CD4-positive, alpha-beta memory T cell (primary cell): ENCODE measurements around the gene LAMC1. TPM values are rescaled to one million over a fixed set of nuclear protein-coding genes. Genes with fewer than 3 reads are reported as not detected.
A peak's percentile ranks its signal among the peaks of the same experiment; 100 is the strongest.
"Not testable (repeated sequence)": the region's sequence is repeated elsewhere in the genome, so short reads cannot be mapped to it uniquely, and the experiment has no call there.

ENCODE experiments used
- CTCF ChIA-PET: fragments of 350-600 bp; sonication (Branson Sonifier 250); formaldehyde crosslinking; loops from one replicate; lab custom pipeline; 2021; ENCODE audit warnings: inconsistent platforms; ENCODE audit not compliant: partially characterized antibody; lab: Charles Lee
- POLR2A ChIA-PET: fragments of 350-600 bp; sonication (Branson Sonifier 250); formaldehyde crosslinking; loops from one replicate; lab custom pipeline; 2021; ENCODE audit not compliant: partially characterized antibody; lab: Charles Lee
- DNase-seq, 5 donors: peaks; one replicate each; pipeline versions ENCODE4 v3.0.0 to v3.0.0-alpha.2; 2020 to 2022; ENCODE audit warnings: mixed read lengths in 1 of 5
- H3K27ac ChIP-seq: one replicate; pipeline ENCODE4 v1.7.0; 2013; ENCODE audit warnings: low read depth, low read length
- H3K27me3 ChIP-seq: 2 replicates; pipeline ENCODE4 v1.7.0; 2013; ENCODE audit warnings: mild to moderate bottlenecking, low read length, moderate library complexity; ENCODE audit not compliant: insufficient read depth
- H3K36me3 ChIP-seq: 2 replicates; pipeline ENCODE4 v1.7.0; 2013; ENCODE audit warnings: mild to moderate bottlenecking, low read length, moderate library complexity; ENCODE audit not compliant: insufficient read depth
- H3K4me1 ChIP-seq: 2 replicates; pipeline ENCODE4 v1.7.0; 2013; ENCODE audit warnings: mild to moderate bottlenecking, low read length, moderate library complexity; ENCODE audit not compliant: insufficient read depth
- H3K4me3 ChIP-seq, 2 donors: one replicate each; pipeline ENCODE4 v1.7.0; 2013; ENCODE audit warnings: low read length in 2 of 2, mild to moderate bottlenecking in 1 of 2
- H3K9me3 ChIP-seq, 2 donors: one replicate each; pipeline ENCODE4 v1.7.0; 2013; ENCODE audit warnings: low read length in 2 of 2, control low read depth in 1 of 2; ENCODE audit not compliant: control insufficient read depth in 1 of 2
- H3K27ac Mint-ChIP-seq, 7 donors: one replicate each; pipeline ENCODE4 v1.8.0; 2020 to 2021; ENCODE audit warnings: mixed read lengths in 7 of 7, mild to moderate bottlenecking in 6 of 7, inconsistent platforms in 3 of 7, moderate library complexity in 3 of 7
- H3K27me3 Mint-ChIP-seq, 2 donors: one replicate each; pipeline ENCODE4 v1.8.0; 2020 to 2021; ENCODE audit warnings: mixed read lengths in 2 of 2
- H3K36me3 Mint-ChIP-seq, 2 donors: one replicate each; pipeline ENCODE4 v1.8.0; 2020 to 2021; ENCODE audit warnings: mixed read lengths in 2 of 2, inconsistent platforms in 1 of 2, mild to moderate bottlenecking in 1 of 2
- H3K4me1 Mint-ChIP-seq, 4 donors: one replicate each; pipeline ENCODE4 v1.8.0; 2020 to 2021; ENCODE audit warnings: mixed read lengths in 4 of 4, mild to moderate bottlenecking in 1 of 4
- H3K4me3 Mint-ChIP-seq, 8 donors: one replicate each; pipeline ENCODE4 v1.8.0; 2020 to 2021; ENCODE audit warnings: mixed read lengths in 8 of 8, mild to moderate bottlenecking in 7 of 8, moderate library complexity in 6 of 8, inconsistent platforms in 3 of 8
- H3K9me3 Mint-ChIP-seq, 8 donors: one replicate each; pipeline ENCODE4 v1.8.0; 2020 to 2021; ENCODE audit warnings: mixed read lengths in 8 of 8, mild to moderate bottlenecking in 5 of 8, inconsistent platforms in 3 of 8, moderate library complexity in 1 of 8
- intact Hi-C: fragments of 100-400 bp; cut with micrococcal nuclease; formaldehyde crosslinking; loops from one replicate; pipeline ENCODE4 v1.15.1; 2023
- polyA plus RNA-seq, 2 donors: library from polyadenylated mRNA; unstranded; fragments of 300-500 nt; fragmentation: Illumina TruSeq; gene quantifications; one replicate each; pipeline ENCODE4 v1.2.3, GENCODE V29; 2021
- total RNA-seq, 2 experiments: library from RNA; stranded (reverse); gene quantifications; one replicate each; pipeline ENCODE4 v1.2.3, GENCODE V29; 2021

Gene LAMC1
- total and polyA plus RNA-seq, 4 experiments from 2014 or later = 0.49 to 0.50 TPM; not detected in 2

- H3K9me3 ChIP-seq = no peaks in the 10 kb centered on the region
- H3K27me3 ChIP-seq = no peaks in the 10 kb centered on the region
- DNase-seq = no peak
- H3K4me1 ChIP-seq = no peaks in the 10 kb centered on the region
- no peak overlapping the region for H3K4me3 ChIP-seq
- H3K27ac ChIP-seq = no peak overlapping the region
- Mint-ChIP-seq H3K4me1 (no peaks in the 10 kb centered on the region), H3K4me3 (no peak overlapping the region), H3K36me3 (no peaks in the 10 kb centered on the region), H3K27ac (no peak overlapping the region), H3K27me3 (peaks cover 2 to 7% of the 10 kb centered on the region in 2 donors), H3K9me3 (no peaks in the 10 kb centered on the region)
- no peaks in the 10 kb centered on the region for H3K36me3 ChIP-seq
- CTCF ChIA-PET = no interaction called here
- intact Hi-C loops = no loop called here
- POLR2A ChIA-PET = no interaction called here
Measured at GRCh38 chr1:183142171-183142570, 119.0 kb downstream of the LAMC1 start.

- Mint-ChIP-seq H3K9me3 (no peaks in the 10 kb centered on the region), H3K4me3 (no peak overlapping the region), H3K27ac (no peak overlapping the region), H3K4me1 (no peaks in the 10 kb centered on the region), H3K27me3 (peaks cover 2% of the 10 kb centered on the region in 2 donors), H3K36me3 (no peaks in the 10 kb centered on the region)
- intact Hi-C loops = no loop called here
- no peak overlapping the region for H3K27ac ChIP-seq
- H3K36me3 ChIP-seq = no peaks in the 10 kb centered on the region
- CTCF ChIA-PET = no interaction called here
- no peaks in the 10 kb centered on the region for H3K27me3 ChIP-seq
- H3K9me3 ChIP-seq = no peaks in the 10 kb centered on the region
- DNase-seq = no peak
- POLR2A ChIA-PET = no interaction called here
- H3K4me1 ChIP-seq = no peaks in the 10 kb centered on the region
- H3K4me3 ChIP-seq = no peak overlapping the region
Measured at GRCh38 chr1:183143576-183144315, 120.5 kb downstream of the LAMC1 start.

- Histone ChIP-seq H3K36me3 (no peaks in the 10 kb centered on the region), H3K9me3 (no peaks in the 10 kb centered on the region), H3K27ac (no peak overlapping the region), H3K27me3 (no peaks in the 10 kb centered on the region), H3K4me1 (no peaks in the 10 kb centered on the region), H3K4me3 (no peak overlapping the region)
- no peaks in the 10 kb centered on the region for H3K36me3 Mint-ChIP-seq
- no peak for DNase-seq
- H3K27ac Mint-ChIP-seq = no peak overlapping the region
- intact Hi-C loops = no loop called here
- peaks cover 0 to 2% of the 10 kb centered on the region in 2 donors for H3K27me3 Mint-ChIP-seq
- no peaks in the 10 kb centered on the region for H3K9me3 Mint-ChIP-seq
- no peak overlapping the region for H3K4me3 Mint-ChIP-seq
- POLR2A ChIA-PET = no interaction called here
- CTCF ChIA-PET = no interaction called here
- no peaks in the 10 kb centered on the region for H3K4me1 Mint-ChIP-seq
Measured at GRCh38 chr1:183144752-183145151, 121.5 kb downstream of the LAMC1 start.

DNA sequence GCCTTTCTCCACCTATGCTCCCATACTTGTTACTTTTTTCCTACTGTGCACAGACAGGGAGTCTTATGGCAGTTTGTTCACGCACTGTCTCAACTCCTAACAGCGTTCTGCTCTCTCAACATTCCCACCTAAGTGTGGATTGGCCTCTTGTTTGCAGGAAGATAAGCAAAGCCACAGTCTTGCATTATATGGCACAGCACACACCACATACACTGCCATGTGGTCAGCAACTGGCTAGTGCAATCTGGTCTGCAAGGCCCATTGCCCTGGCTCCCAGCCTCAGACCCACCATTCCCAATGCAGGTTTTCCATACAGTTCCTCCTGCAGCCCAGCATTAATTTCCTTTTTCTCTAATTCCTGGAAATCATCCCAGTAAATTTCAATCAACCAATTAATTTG, 124.5 kb downstream of the LAMC1 start:
- Histone ChIP-seq H3K9me3 (no peaks in the 10 kb centered on the region), H3K36me3 (no peaks in the 10 kb centered on the region), H3K4me3 (no peak overlapping the region), H3K27me3 (no peaks in the 10 kb centered on the region), H3K4me1 (no peaks in the 10 kb centered on the region), H3K27ac (no peak overlapping the region)
- H3K9me3 Mint-ChIP-seq = no peaks in the 10 kb centered on the region
- ChIA-PET CTCF (no interaction called here), POLR2A (no interaction called here)
- DNase-seq = no peak
- intact Hi-C loops = no loop called here
- H3K36me3 Mint-ChIP-seq = no peaks in the 10 kb centered on the region
- H3K4me1 Mint-ChIP-seq = no peaks in the 10 kb centered on the region
- H3K27ac Mint-ChIP-seq = no peak overlapping the region
- peaks cover 2 to 3% of the 10 kb centered on the region in 2 donors for H3K27me3 Mint-ChIP-seq
- H3K4me3 Mint-ChIP-seq = no peak overlapping the region

GRCh38 chr1:183148599-183148998, 125.4 kb downstream of the LAMC1 start:
- Histone ChIP-seq H3K4me3 (no peak overlapping the region), H3K4me1 (no peaks in the 10 kb centered on the region), H3K27ac (no peak overlapping the region), H3K27me3 (no peaks in the 10 kb centered on the region), H3K36me3 (no peaks in the 10 kb centered on the region), H3K9me3 (no peaks in the 10 kb centered on the region)
- Mint-ChIP-seq H3K27me3 (peaks cover 2 to 4% of the 10 kb centered on the region in 2 donors), H3K36me3 (no peaks in the 10 kb centered on the region), H3K27ac (no peak overlapping the region), H3K4me1 (no peaks in the 10 kb centered on the region), H3K4me3 (no peak overlapping the region), H3K9me3 (no peaks in the 10 kb centered on the region)
- DNase-seq = no peak
- POLR2A ChIA-PET = no interaction called here
- intact Hi-C loops = no loop called here
- CTCF ChIA-PET = no interaction called here

- POLR2A ChIA-PET = no interaction called here
- intact Hi-C loops = no loop called here
Measured at GRCh38 chr1:183149273-183149672, 126.1 kb downstream of the LAMC1 start.

GRCh38 chr1:183150032-183150431, 126.8 kb downstream of the LAMC1 start:
- H3K4me1 Mint-ChIP-seq, H3K4me1 ChIP-seq, CTCF ChIA-PET, H3K27ac ChIP-seq, H3K9me3 ChIP-seq, H3K36me3 Mint-ChIP-seq, H3K36me3 ChIP-seq, H3K4me3 ChIP-seq, H3K27me3 ChIP-seq, intact Hi-C loops, H3K9me3 Mint-ChIP-seq, DNase-seq, POLR2A ChIA-PET, H3K27me3 Mint-ChIP-seq, H3K4me3 Mint-ChIP-seq: not testable (repeated sequence)
- peak overlapping the region in 1 of 7 donors; percentile 9 for H3K27ac Mint-ChIP-seq

More at GRCh38 chr1:183149273-183149672, 126.1 kb downstream of the LAMC1 start:
- H3K27ac Mint-ChIP-seq = peak overlapping the region in 1 of 7 donors; percentile 23
- peaks cover 4 to 8% of the 10 kb centered on the region in 2 donors for H3K27me3 Mint-ChIP-seq
- Histone ChIP-seq H3K36me3 (no peaks in the 10 kb centered on the region), H3K9me3 (no peaks in the 10 kb centered on the region), H3K27ac (no peak overlapping the region), H3K4me3 (no peak overlapping the region), H3K27me3 (no peaks in the 10 kb centered on the region), H3K4me1 (no peaks in the 10 kb centered on the region)
- CTCF ChIA-PET = no interaction called here
- no peak overlapping the region for H3K4me3 Mint-ChIP-seq
- H3K9me3 Mint-ChIP-seq = no peaks in the 10 kb centered on the region
- no peaks in the 10 kb centered on the region for H3K36me3 Mint-ChIP-seq
- no peak for DNase-seq
- no peaks in the 10 kb centered on the region for H3K4me1 Mint-ChIP-seq
